Activated T-helper 2 cell treated with anti-CD3 and anti-CD28 coated beads, Interferon-gamma antibody, Interleukin-2, Interleukin-4, amounts not matched to agents 10 μg/mL and 5 μg/mL and 100 μg/mL, durations not matched to agents 14 hours and 24 hours and 36 hours (primary cell): ENCODE measurements around the gene ZDHHC4. TPM values are rescaled to one million over a fixed set of nuclear protein-coding genes. Genes with fewer than 3 reads are reported as not detected.

Experiments
- DNase-seq: peaks from one replicate; pipeline ENCODE4 v3.0.0; 2021; ENCODE audit warnings: low spot score
- H3K27ac Mint-ChIP-seq: one replicate; pipeline ENCODE4 v1.8.0; 2021; ENCODE audit warnings: mixed read lengths
- H3K27me3 Mint-ChIP-seq: one replicate; pipeline ENCODE4 v1.8.0; 2021; ENCODE audit warnings: low read depth, mixed read lengths
- H3K36me3 Mint-ChIP-seq: one replicate; pipeline ENCODE4 v1.8.0; 2021; ENCODE audit warnings: low read depth, mixed read lengths
- H3K4me1 Mint-ChIP-seq: one replicate; pipeline ENCODE4 v1.8.0; 2021; ENCODE audit warnings: low read depth, mixed read lengths
- H3K4me3 Mint-ChIP-seq: one replicate; pipeline ENCODE4 v1.8.0; 2021; ENCODE audit warnings: low read depth, mild to moderate bottlenecking, moderate library complexity, mixed read lengths
- H3K9me3 Mint-ChIP-seq: one replicate; pipeline ENCODE4 v1.8.0; 2021; ENCODE audit warnings: mixed read lengths
- intact Hi-C: fragments of 100-400 bp; cut with micrococcal nuclease; formaldehyde crosslinking; loops from one replicate; pipeline ENCODE4 v1.15.1; 2023
- total RNA-seq: library from RNA; stranded (reverse); gene quantifications from 2 replicates; pipeline ENCODE4 v1.2.3, GENCODE V29; 2022

The ZDHHC4 gene
- total RNA-seq, 1 donor from 2014 or later = 23.9 TPM

- H3K9me3 Mint-ChIP-seq = no peaks in the 10 kb centered on the region
- intact Hi-C loops = no loop called here
- no peak overlapping the region for H3K27ac Mint-ChIP-seq
- no peaks in the 10 kb centered on the region for H3K27me3 Mint-ChIP-seq
- no peaks in the 10 kb centered on the region for H3K36me3 Mint-ChIP-seq
- no peak for DNase-seq
- no peak overlapping the region for H3K4me3 Mint-ChIP-seq
- H3K4me1 Mint-ChIP-seq = no peaks in the 10 kb centered on the region
These were observed 30.6 kb upstream of the ZDHHC4 start for GRCh38 chr7:6546498-6547251.

GRCh38 chr7:6547400-6547799 lies 29.9 kb upstream of the ZDHHC4 start:
- Mint-ChIP-seq H3K4me1 (no peaks in the 10 kb centered on the region), H3K9me3 (no peaks in the 10 kb centered on the region)
- intact Hi-C loops = no loop called here

GRCh38 chr7:6551016-6551511 lies 26.2 kb upstream of the ZDHHC4 start, which contains the start of gene GRID2IP:
TSS of gene GRID2IP (minus strand) at chr7:6551461. CDS start at chr7:6551436, 25 bp downstream.
- H3K27ac Mint-ChIP-seq = no peak within 1 kb of the TSS
- no peak within 1 kb of the TSS for H3K4me3 Mint-ChIP-seq
- no peak for DNase-seq
- intact Hi-C loops = no loop called here
- H3K9me3 Mint-ChIP-seq = no peaks in the 10 kb centered on the region
- H3K36me3 Mint-ChIP-seq = no peaks in the 10 kb centered on the region
- no peaks in the 10 kb centered on the region for H3K27me3 Mint-ChIP-seq
- H3K4me1 Mint-ChIP-seq = peaks cover 6% of the 10 kb centered on the region

More at GRCh38 chr7:6547400-6547799, 29.9 kb upstream of the ZDHHC4 start:
- Mint-ChIP-seq H3K4me3 (no peak overlapping the region), H3K27me3 (no peaks in the 10 kb centered on the region), H3K27ac (no peak overlapping the region), H3K36me3 (no peaks in the 10 kb centered on the region)
- DNase-seq = no peak

- intact Hi-C loops = no loop called here
- Mint-ChIP-seq H3K36me3 (no peaks in the 10 kb centered on the region), H3K9me3 (no peaks in the 10 kb centered on the region), H3K27ac (no peak overlapping the region), H3K4me3 (no peak overlapping the region), H3K4me1 (peaks cover 6% of the 10 kb centered on the region), H3K27me3 (no peaks in the 10 kb centered on the region)
- DNase-seq = no peak
These were observed 23.7 kb upstream of the ZDHHC4 start for GRCh38 chr7:6553448-6554044.

GRCh38 chr7:6554848-6555247 lies 22.4 kb upstream of the ZDHHC4 start:
- intact Hi-C loops = no loop called here
- H3K27ac Mint-ChIP-seq = peak overlapping the region; percentile 58
- H3K36me3 Mint-ChIP-seq = no peaks in the 10 kb centered on the region
- no peak for DNase-seq
- no peaks in the 10 kb centered on the region for H3K27me3 Mint-ChIP-seq
- H3K9me3 Mint-ChIP-seq = no peaks in the 10 kb centered on the region
- no peak overlapping the region for H3K4me3 Mint-ChIP-seq
- H3K4me1 Mint-ChIP-seq = peaks cover 6% of the 10 kb centered on the region

- no peaks in the 10 kb centered on the region for H3K9me3 Mint-ChIP-seq
- H3K36me3 Mint-ChIP-seq = no peaks in the 10 kb centered on the region
- intact Hi-C loops = no loop called here
- no peak for DNase-seq
- no peak overlapping the region for H3K27ac Mint-ChIP-seq
- no peak overlapping the region for H3K4me3 Mint-ChIP-seq
- H3K4me1 Mint-ChIP-seq = peaks cover 6% of the 10 kb centered on the region
- H3K27me3 Mint-ChIP-seq = no peaks in the 10 kb centered on the region
These were observed 21.1 kb upstream of the ZDHHC4 start for GRCh38 chr7:6556196-6556595.

- no peaks in the 10 kb centered on the region for H3K36me3 Mint-ChIP-seq
- DNase-seq = no peak
- no peak overlapping the region for H3K4me3 Mint-ChIP-seq
- peaks cover 6% of the 10 kb centered on the region for H3K4me1 Mint-ChIP-seq
- no peaks in the 10 kb centered on the region for H3K9me3 Mint-ChIP-seq
- no peaks in the 10 kb centered on the region for H3K27me3 Mint-ChIP-seq
- H3K27ac Mint-ChIP-seq = no peak overlapping the region
- intact Hi-C loops = no loop called here
These were observed 18.4 kb upstream of the ZDHHC4 start for GRCh38 chr7:6558837-6559236.

GRCh38 chr7:6559896-6560295 lies 17.4 kb upstream of the ZDHHC4 start:
- Mint-ChIP-seq H3K4me1 (peaks cover 2% of the 10 kb centered on the region), H3K36me3 (no peaks in the 10 kb centered on the region), H3K9me3 (no peaks in the 10 kb centered on the region), H3K27ac (no peak overlapping the region), H3K4me3 (no peak overlapping the region), H3K27me3 (no peaks in the 10 kb centered on the region)
- DNase-seq = no peak
- intact Hi-C loops = no loop called here

GRCh38 chr7:6562106-6562505 lies 15.1 kb upstream of the ZDHHC4 start:
- H3K27ac Mint-ChIP-seq = no peak overlapping the region
- no peaks in the 10 kb centered on the region for H3K4me1 Mint-ChIP-seq
- intact Hi-C loops = no loop called here
- H3K9me3 Mint-ChIP-seq = no peaks in the 10 kb centered on the region
- no peaks in the 10 kb centered on the region for H3K36me3 Mint-ChIP-seq
- no peaks in the 10 kb centered on the region for H3K27me3 Mint-ChIP-seq
- no peak overlapping the region for H3K4me3 Mint-ChIP-seq
- DNase-seq = no peak

- Mint-ChIP-seq H3K27ac (no peak overlapping the region), H3K27me3 (no peaks in the 10 kb centered on the region), H3K9me3 (no peaks in the 10 kb centered on the region), H3K36me3 (no peaks in the 10 kb centered on the region), H3K4me1 (no peaks in the 10 kb centered on the region), H3K4me3 (no peak overlapping the region)
- intact Hi-C loops = no loop called here
- DNase-seq = no peak
These were observed 13.1 kb upstream of the ZDHHC4 start for GRCh38 chr7:6563936-6564770.

- intact Hi-C loops = no loop called here
- no peak overlapping the region for H3K4me3 Mint-ChIP-seq
- no peaks in the 10 kb centered on the region for H3K36me3 Mint-ChIP-seq
- no peak overlapping the region for H3K27ac Mint-ChIP-seq
- DNase-seq = no peak
- no peaks in the 10 kb centered on the region for H3K4me1 Mint-ChIP-seq
- H3K9me3 Mint-ChIP-seq = no peaks in the 10 kb centered on the region
- no peaks in the 10 kb centered on the region for H3K27me3 Mint-ChIP-seq
These were observed 11.6 kb upstream of the ZDHHC4 start for GRCh38 chr7:6565655-6566054.

- Mint-ChIP-seq H3K27me3 (no peaks in the 10 kb centered on the region), H3K4me1 (no peaks in the 10 kb centered on the region), H3K4me3 (no peak overlapping the region), H3K27ac (no peak overlapping the region), H3K36me3 (no peaks in the 10 kb centered on the region), H3K9me3 (no peaks in the 10 kb centered on the region)
- DNase-seq = no peak
- intact Hi-C loops = no loop called here
These were observed 9.4 kb upstream of the ZDHHC4 start for GRCh38 chr7:6567886-6568285.
